Neural cell (in vitro differentiated cells): ENCODE results near the gene OR52E6. TPM values are rescaled to one million over a fixed set of nuclear protein-coding genes. Genes with fewer than 3 reads are reported as not detected.

Source experiments
- polyA plus RNA-seq: library from polyadenylated mRNA; depleted of rRNA; stranded (reverse); fragments of >200 nt; gene quantifications from 2 replicates; pipeline ENCODE4 v1.2.3, GENCODE V29; 2014

Gene OR52E6
- polyA plus RNA-seq, 1 donor from 2014 or later: not detected

Other genes starting within 250 kb of the OR52E6 start
- not detected in 2 replicates for gene TRIM6, start 245.3 kb downstream of the OR52E6 start, polyA plus RNA-seq
- not detected in 2 replicates for gene TRIM34, start 216.9 kb downstream of the OR52E6 start, polyA plus RNA-seq
- gene TRIM5, start 156.8 kb downstream of the OR52E6 start, polyA plus RNA-seq: 0.58 and 2.0 TPM in 2 replicates
- gene TRIM22, start 152.1 kb downstream of the OR52E6 start, polyA plus RNA-seq: 4.3 and 10.2 TPM in 2 replicates
- gene OR56B1, start 105.4 kb downstream of the OR52E6 start, polyA plus RNA-seq: not detected in 2 replicates
- gene OR52N4, start 87.7 kb downstream of the OR52E6 start, polyA plus RNA-seq: not detected in 2 replicates
- gene OR52N5, start 58.5 kb downstream of the OR52E6 start, polyA plus RNA-seq: not detected in 2 replicates
- gene OR52N1, start 50.6 kb downstream of the OR52E6 start, polyA plus RNA-seq: not detected in 2 replicates
- not detected in 2 replicates for gene OR52N2, start 33.0 kb downstream of the OR52E6 start, polyA plus RNA-seq
- not detected in 2 replicates for gene OR52E8, start 15.8 kb upstream of the OR52E6 start, polyA plus RNA-seq
- gene OR52E4, start 38.7 kb upstream of the OR52E6 start, polyA plus RNA-seq: not detected in 2 replicates
- not detected in 2 replicates for gene OR52E5, start 51.3 kb upstream of the OR52E6 start, polyA plus RNA-seq
- gene OR56A3, start 100.4 kb upstream of the OR52E6 start, polyA plus RNA-seq: not detected in 2 replicates
- not detected in 2 replicates for gene OR56A5, start 126.6 kb upstream of the OR52E6 start, polyA plus RNA-seq
- not detected in 2 replicates for gene OR52L1, start 145.1 kb upstream of the OR52E6 start, polyA plus RNA-seq
- not detected in 2 replicates for gene OR56A4, start 165.0 kb upstream of the OR52E6 start, polyA plus RNA-seq
- gene OR56A1, start 188.9 kb upstream of the OR52E6 start, polyA plus RNA-seq: not detected in 2 replicates